ENCODE data around the gene SERAC1.
"Not testable (repeated sequence)": the region's sequence is repeated elsewhere in the genome, so short reads cannot be mapped to it uniquely, and the experiment has no call there.

SERAC1 gene

DNA sequence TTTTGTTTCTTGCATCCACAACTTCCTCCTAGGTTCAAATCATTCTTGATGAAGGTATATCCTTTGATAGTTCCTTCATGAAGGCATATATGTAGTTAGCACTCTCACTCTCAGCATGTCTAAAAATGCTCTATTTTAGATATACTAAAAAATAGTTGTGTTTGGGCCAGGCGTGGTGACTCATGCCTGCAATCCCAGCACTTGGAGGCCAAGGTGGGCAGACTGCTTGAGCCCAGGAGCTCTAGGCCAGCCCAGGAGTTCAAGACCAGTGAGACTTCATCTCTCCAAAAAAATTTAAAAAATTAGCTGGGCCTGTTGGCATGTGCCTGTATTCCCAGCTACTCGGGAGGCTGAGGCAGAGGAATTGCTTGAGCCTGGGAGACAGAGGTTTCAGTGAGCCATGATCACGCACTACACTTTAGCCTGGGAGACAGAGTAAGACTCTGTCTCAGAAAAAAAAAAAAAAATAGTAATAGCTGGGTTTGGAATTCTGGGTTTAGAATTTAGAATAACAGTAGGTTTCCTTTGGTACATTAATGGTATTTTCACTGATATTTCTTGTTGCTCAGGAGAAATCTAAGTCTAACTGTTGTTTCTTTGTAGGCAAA lies 7.0 kb downstream of the SERAC1 start:
- Mint-ChIP-seq H3K9me3 (no peaks in the 10 kb centered on the region), H3K4me1 (ENCODE audit: low read depth) (peaks cover 25% of the 10 kb centered on the region), H3K27me3 (no peaks in the 10 kb centered on the region), H3K4me3 (no peak overlapping the region), H3K36me3 (ENCODE audit: low read depth) (peaks cover 13% of the 10 kb centered on the region), H3K27ac (no peak overlapping the region)
- DNase-seq = no peak

DNA sequence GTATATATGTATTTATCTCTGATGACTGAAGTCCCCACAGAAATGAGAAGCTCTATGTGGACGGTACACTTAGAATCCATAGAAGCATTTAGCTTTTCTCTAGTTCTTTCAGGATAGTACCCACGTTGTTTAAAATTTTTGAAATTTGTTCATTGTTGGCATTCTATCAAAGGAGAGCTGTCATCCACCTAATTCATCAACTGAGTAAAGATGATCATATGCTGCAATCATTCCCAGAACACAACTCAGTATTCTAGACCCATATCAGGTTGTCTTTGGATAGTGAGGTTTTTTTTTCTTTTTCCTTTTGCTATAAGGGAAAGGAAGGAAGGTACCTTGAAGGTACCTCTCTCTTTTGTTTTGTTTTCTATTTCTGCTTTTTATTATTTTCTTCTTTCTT lies 9.3 kb downstream of the SERAC1 start:
- H3K36me3 Mint-ChIP-seq (ENCODE audit: low read depth) = peaks cover 18% of the 10 kb centered on the region
- no peaks in the 10 kb centered on the region for H3K9me3 Mint-ChIP-seq
- H3K27ac Mint-ChIP-seq = no peak overlapping the region
- H3K4me1 Mint-ChIP-seq (ENCODE audit: low read depth) = peaks cover 11% of the 10 kb centered on the region
- DNase-seq = no peak
- no peak overlapping the region for H3K4me3 Mint-ChIP-seq
- no peaks in the 10 kb centered on the region for H3K27me3 Mint-ChIP-seq

DNA sequence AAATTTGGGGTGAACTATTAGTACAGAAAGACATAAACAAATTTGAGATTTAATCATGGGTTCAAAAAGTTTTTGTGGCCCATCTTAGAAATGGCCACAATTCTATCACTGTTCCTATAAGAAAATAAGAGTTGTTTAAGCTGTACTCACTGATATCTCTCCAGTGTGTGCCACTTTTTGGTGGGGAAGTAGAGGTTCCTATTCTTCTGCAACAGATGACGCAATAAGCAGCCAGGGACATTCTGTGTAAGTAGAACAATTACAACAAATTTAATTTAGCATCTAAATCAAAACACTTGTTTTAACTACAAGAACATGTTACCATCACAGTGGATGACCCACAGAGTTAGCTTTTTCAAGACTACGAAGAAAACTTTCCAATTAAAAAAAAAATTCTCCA lies 9.9 kb downstream of the SERAC1 start:
- Mint-ChIP-seq H3K9me3 (no peaks in the 10 kb centered on the region), H3K36me3 (ENCODE audit: low read depth) (peaks cover 19% of the 10 kb centered on the region), H3K27me3 (no peaks in the 10 kb centered on the region), H3K4me1 (ENCODE audit: low read depth) (peaks cover 11% of the 10 kb centered on the region), H3K27ac (no peak overlapping the region), H3K4me3 (no peak overlapping the region)
- no peak for DNase-seq

DNA sequence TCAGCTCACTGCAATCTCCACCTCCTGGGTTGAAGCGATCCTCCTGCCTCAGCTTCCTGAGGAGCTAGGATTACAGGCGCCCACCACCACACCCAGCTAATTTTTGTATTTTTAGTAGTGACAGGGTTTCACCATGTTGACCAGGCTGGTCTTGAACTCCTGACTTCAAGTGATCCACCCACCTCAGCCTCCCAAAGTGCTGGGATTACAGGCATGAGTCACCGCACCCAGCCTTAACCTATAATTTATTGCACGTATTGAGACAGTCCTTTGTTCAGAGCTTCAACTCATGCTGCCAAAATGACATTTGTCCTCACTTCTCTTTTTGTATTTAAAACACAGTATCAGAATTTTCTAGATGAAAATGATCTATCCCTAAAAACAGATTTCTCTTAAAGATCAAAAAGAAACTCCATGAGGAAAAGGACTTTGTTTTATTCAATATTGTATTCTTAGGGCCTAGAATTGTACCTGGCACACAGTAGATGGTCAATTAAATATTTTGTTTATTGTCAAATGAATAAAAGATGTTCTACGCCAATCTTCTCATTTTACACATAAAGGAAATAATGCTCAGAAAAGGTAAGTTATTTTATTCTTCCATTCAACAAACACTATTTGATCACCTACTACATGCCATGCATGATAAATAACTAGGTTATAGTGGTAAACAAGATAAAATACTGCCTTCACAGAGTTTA lies 10.8 kb downstream of the SERAC1 start:
- H3K4me1 Mint-ChIP-seq (ENCODE audit: low read depth) = peaks cover 7% of the 10 kb centered on the region
- peaks cover 21% of the 10 kb centered on the region for H3K36me3 Mint-ChIP-seq (ENCODE audit: low read depth)
- H3K4me3 Mint-ChIP-seq = no peak overlapping the region
- no peaks in the 10 kb centered on the region for H3K9me3 Mint-ChIP-seq
- DNase-seq = no peak
- H3K27ac Mint-ChIP-seq = no peak overlapping the region
- no peaks in the 10 kb centered on the region for H3K27me3 Mint-ChIP-seq

GRCh38 chr6:158154816-158155215 lies 13.2 kb downstream of the SERAC1 start:
- Mint-ChIP-seq H3K9me3 (no peaks in the 10 kb centered on the region), H3K4me1 (ENCODE audit: low read depth) (no peaks in the 10 kb centered on the region), H3K4me3 (no peak overlapping the region), H3K27ac (no peak overlapping the region), H3K27me3 (no peaks in the 10 kb centered on the region), H3K36me3 (ENCODE audit: low read depth) (peaks cover 25% of the 10 kb centered on the region)
- no peak for DNase-seq

GRCh38 chr6:158153576-158153975 lies 14.5 kb downstream of the SERAC1 start:
- H3K4me1 Mint-ChIP-seq (ENCODE audit: low read depth) = no peaks in the 10 kb centered on the region
- H3K9me3 Mint-ChIP-seq = no peaks in the 10 kb centered on the region
- no peak overlapping the region for H3K27ac Mint-ChIP-seq
- DNase-seq = no peak
- H3K4me3 Mint-ChIP-seq = no peak overlapping the region
- no peaks in the 10 kb centered on the region for H3K27me3 Mint-ChIP-seq
- H3K36me3 Mint-ChIP-seq (ENCODE audit: low read depth) = peaks cover 31% of the 10 kb centered on the region

GRCh38 chr6:158152659-158153058 lies 15.4 kb downstream of the SERAC1 start:
- no peaks in the 10 kb centered on the region for H3K27me3 Mint-ChIP-seq
- DNase-seq = no peak
- peaks cover 34% of the 10 kb centered on the region for H3K36me3 Mint-ChIP-seq (ENCODE audit: low read depth)
- H3K9me3 Mint-ChIP-seq = no peaks in the 10 kb centered on the region
- H3K4me3 Mint-ChIP-seq = no peak overlapping the region
- H3K4me1 Mint-ChIP-seq (ENCODE audit: low read depth) = no peaks in the 10 kb centered on the region
- H3K27ac Mint-ChIP-seq = no peak overlapping the region

DNA sequence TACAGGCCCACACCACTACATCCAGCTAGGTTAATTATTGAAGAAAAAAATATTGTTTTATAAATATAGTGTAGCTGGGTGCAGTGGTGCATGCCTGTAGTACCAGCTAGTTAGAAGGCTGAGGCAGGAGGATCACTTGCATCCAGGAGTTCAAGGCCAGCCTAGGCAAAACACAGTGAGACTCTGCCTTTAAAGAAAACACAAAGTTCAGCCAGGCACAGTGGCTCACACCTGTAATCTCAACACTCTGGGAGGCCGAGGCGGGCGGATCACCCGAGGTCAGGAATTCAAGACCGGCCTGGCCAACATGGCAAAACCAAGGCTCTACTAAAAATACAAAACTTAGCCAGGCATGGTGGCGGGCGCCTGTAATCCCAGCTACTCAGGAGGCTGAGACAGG lies 16.0 kb downstream of the SERAC1 start:
- H3K4me1 Mint-ChIP-seq (ENCODE audit: low read depth); H3K27ac Mint-ChIP-seq; H3K9me3 Mint-ChIP-seq; H3K4me3 Mint-ChIP-seq; H3K27me3 Mint-ChIP-seq; DNase-seq: not testable (repeated sequence)
- peaks cover 28% of the 10 kb centered on the region for H3K36me3 Mint-ChIP-seq (ENCODE audit: low read depth)

DNA sequence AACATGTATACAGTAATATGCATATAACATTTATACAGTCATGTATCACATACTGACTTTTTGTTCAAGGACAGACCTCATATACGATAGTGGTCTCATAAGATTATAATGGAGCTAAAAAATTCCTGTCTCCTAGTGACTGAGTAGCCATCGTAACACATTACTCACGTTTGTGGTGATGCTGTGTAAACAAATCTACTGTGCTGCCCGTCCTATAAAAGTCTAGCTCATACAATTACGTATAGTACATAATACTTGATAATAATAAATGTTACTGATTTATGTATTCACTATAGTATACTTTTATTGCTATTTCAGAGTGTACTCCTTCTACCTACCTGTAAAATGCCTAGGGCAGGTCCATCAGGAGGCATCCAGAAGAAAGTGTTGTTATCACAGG lies 17.4 kb downstream of the SERAC1 start:
- Mint-ChIP-seq H3K4me3 (no peak overlapping the region), H3K9me3 (no peaks in the 10 kb centered on the region), H3K27ac (no peak overlapping the region), H3K36me3 (ENCODE audit: low read depth) (peaks cover 29% of the 10 kb centered on the region), H3K4me1 (ENCODE audit: low read depth) (no peaks in the 10 kb centered on the region), H3K27me3 (no peaks in the 10 kb centered on the region)
- no peak for DNase-seq

DNA sequence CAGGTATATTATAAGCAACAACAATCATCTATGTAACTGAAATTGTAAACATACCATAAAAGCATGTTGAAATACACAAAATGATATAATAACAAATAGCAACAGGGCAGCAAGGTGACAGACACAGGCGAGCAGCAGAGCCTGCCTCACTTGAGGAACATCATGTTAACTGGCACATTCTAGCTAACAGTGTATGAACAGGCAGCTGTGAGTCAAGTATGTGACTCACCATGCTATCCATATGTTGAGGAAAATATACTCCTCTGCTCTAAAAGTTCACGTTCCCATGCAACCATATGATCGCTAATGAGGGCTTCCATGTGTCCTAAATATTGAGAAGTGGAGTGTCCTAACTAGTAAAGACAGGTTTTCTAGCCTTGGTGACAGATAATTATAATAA lies 18.4 kb downstream of the SERAC1 start:
- Mint-ChIP-seq H3K27ac (no peak overlapping the region), H3K36me3 (ENCODE audit: low read depth) (peaks cover 24% of the 10 kb centered on the region), H3K4me1 (ENCODE audit: low read depth) (no peaks in the 10 kb centered on the region), H3K4me3 (no peak overlapping the region), H3K27me3 (no peaks in the 10 kb centered on the region), H3K9me3 (no peaks in the 10 kb centered on the region)
- DNase-seq = no peak

GRCh38 chr6:158143700-158144099 lies 24.4 kb downstream of the SERAC1 start:
- Mint-ChIP-seq H3K4me3 (no peak overlapping the region), H3K27ac (no peak overlapping the region), H3K9me3 (no peaks in the 10 kb centered on the region), H3K36me3 (ENCODE audit: low read depth) (peaks cover 41% of the 10 kb centered on the region), H3K27me3 (no peaks in the 10 kb centered on the region), H3K4me1 (ENCODE audit: low read depth) (no peaks in the 10 kb centered on the region)
- no peak for DNase-seq

GRCh38 chr6:158142789-158143188 lies 25.3 kb downstream of the SERAC1 start:
- Mint-ChIP-seq H3K27me3 (no peaks in the 10 kb centered on the region), H3K4me1 (ENCODE audit: low read depth) (no peaks in the 10 kb centered on the region), H3K36me3 (ENCODE audit: low read depth) (peaks cover 37% of the 10 kb centered on the region), H3K27ac (no peak overlapping the region), H3K4me3 (no peak overlapping the region), H3K9me3 (no peaks in the 10 kb centered on the region)
- no peak for DNase-seq

GRCh38 chr6:158131926-158132325 lies 36.1 kb downstream of the SERAC1 start:
- H3K4me3 Mint-ChIP-seq = no peak overlapping the region
- DNase-seq = no peak
- peaks cover 5% of the 10 kb centered on the region for H3K36me3 Mint-ChIP-seq (ENCODE audit: low read depth)
- H3K27ac Mint-ChIP-seq = no peak overlapping the region
- H3K9me3 Mint-ChIP-seq = no peaks in the 10 kb centered on the region
- no peaks in the 10 kb centered on the region for H3K27me3 Mint-ChIP-seq
- H3K4me1 Mint-ChIP-seq (ENCODE audit: low read depth) = no peaks in the 10 kb centered on the region

DNA sequence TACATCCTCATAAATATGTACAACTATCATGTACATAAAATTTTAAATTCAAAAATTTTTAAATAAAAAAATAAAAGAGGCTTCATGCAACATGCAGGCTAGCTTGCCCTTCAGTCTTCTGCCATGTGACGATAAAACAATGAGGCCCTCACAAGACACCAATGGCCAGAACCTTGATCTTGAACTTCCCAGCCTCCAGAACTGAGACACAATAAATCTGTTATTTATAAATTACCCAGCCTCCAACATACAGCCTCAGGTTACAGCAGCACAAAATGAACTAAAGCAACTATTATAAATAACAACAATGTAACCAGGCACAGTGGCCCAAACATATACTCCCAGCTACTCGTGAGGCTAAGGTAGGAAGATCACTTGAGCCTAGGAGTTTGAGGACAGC lies 42.8 kb downstream of the SERAC1 start:
- Mint-ChIP-seq H3K27ac (no peak overlapping the region), H3K4me3 (no peak overlapping the region)

DNA sequence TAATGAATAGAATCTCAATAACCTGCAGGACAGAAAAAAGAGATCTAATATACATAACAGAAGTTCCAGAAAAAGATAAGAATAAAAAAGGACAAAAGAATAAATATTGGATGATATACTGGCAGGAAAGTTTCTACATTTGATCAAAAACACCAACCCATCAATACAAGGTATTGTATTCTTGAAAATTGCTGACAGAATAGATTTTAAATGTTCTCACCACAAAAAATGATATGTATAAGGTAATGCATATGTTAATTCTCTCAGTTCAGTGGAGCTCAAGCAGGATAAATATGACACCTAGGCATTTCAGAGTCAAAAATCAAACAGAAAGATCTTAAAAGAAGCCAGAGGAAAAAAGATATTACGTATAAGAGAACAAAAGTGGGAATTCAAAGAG lies 43.8 kb downstream of the SERAC1 start:
- DNase-seq = no peak
- Mint-ChIP-seq H3K4me3 (no peak overlapping the region), H3K4me1 (ENCODE audit: low read depth) (no peaks in the 10 kb centered on the region), H3K36me3 (ENCODE audit: low read depth) (peaks cover 11% of the 10 kb centered on the region), H3K27me3 (no peaks in the 10 kb centered on the region), H3K9me3 (no peaks in the 10 kb centered on the region), H3K27ac (no peak overlapping the region)

More for the DNA sequence above, 42.8 kb downstream of the SERAC1 start:
- Mint-ChIP-seq H3K36me3 (ENCODE audit: low read depth) (peaks cover 11% of the 10 kb centered on the region), H3K4me1 (ENCODE audit: low read depth) (no peaks in the 10 kb centered on the region), H3K27me3 (no peaks in the 10 kb centered on the region), H3K9me3 (no peaks in the 10 kb centered on the region)
- DNase-seq = no peak
